Loucy (cell line): ENCODE measurements around the gene CEP57L1.

Source experiments
- CTCF ChIP-seq: fragments of 200-600 bp; sonication (generic); conservative IDR thresholded peaks from 2 replicates; pipeline ENCODE4 v1.5.1; 2014; ENCODE audit warnings: mild to moderate bottlenecking, antibody characterized with exemption, low read length
- EZH2phosphoT487 ChIP-seq: fragments of 200-600 bp; IDR thresholded peaks from 2 replicates; pipeline ENCODE4 v1.6.1; 2018; ENCODE audit warnings: antibody characterized with exemption, mild to moderate bottlenecking, moderate library complexity, borderline replicate concordance

DNA sequence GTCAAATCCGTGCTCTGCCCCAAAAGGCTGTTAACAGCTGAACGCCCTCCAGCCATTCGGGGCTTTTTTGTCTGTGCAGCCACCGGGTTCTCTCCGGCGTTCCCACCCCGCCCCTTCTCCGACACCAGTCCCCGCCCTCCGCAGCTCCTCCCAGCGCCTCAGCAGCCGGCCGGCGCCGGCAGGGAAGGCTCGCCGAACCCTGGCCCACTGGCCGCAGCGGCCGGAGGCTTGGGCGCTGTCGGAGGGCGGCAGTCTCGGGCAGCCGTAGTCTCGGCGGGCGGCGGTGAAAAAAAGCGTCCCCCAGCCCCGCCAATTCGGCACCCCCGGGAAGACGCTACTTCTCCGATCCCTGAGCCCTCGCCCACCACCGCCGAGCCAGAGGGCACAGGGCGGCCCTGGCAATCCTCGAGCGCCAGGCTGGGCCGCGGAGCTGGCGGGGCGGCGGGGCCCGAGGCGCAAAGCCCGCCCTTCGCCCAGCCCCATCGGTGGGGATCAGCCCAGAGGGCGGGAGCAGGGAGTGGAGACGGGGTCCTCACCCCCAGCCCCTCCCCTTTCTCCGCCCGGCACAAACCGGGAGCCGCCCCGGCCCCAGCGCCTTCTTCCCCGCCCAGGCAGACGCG is 781 bp upstream of the CEP57L1 start, which contains the start of gene SESN1:
- no peak for TF ChIP-seq CTCF
- TF ChIP-seq EZH2phosphoT487: no peak
